MM.1S (cell line): ENCODE measurements around the gene MARCO.

Experiments used
- CTCF ChIP-seq: fragments of 300-600 bp; sonication (generic); IDR thresholded peaks from 2 replicates; pipeline ENCODE4 v1.5.1; 2016; ENCODE audit warnings: antibody characterized with exemption, low read length, mixed read lengths
- EZH2 ChIP-seq: fragments of 300-600 bp; sonication (generic); optimal IDR thresholded peaks from 2 replicates; pipeline ENCODE3; 2017; ENCODE audit warnings: low read depth, mild to moderate bottlenecking, antibody characterized with exemption, low read length, mixed read lengths
- EZH2phosphoT487 ChIP-seq: fragments of 300-600 bp; sonication (generic); IDR thresholded peaks from 2 replicates; pipeline ENCODE4 v1.6.1; 2018; ENCODE audit warnings: antibody characterized with exemption, low read length

- TF ChIP-seq CTCF (no peak), EZH2 (no peak), EZH2phosphoT487 (no peak)
Measured at GRCh38 chr2:118965737-118966136, 23.7 kb downstream of the MARCO start.
